A673 (cell line): ENCODE results near the gene SMPX.

Source experiments
- CTCF ChIP-seq: fragments of 300-800, 200-600 bp; sonication (generic); conservative IDR thresholded peaks from 2 replicates; pipeline ENCODE4 v1.5.1; 2017; ENCODE audit warnings: low read depth, mild to moderate bottlenecking, antibody characterized with exemption, low read length, moderate library complexity, mixed read lengths
- EZH2 ChIP-seq: fragments of 200-600 bp; sonication (generic); IDR thresholded peaks from 2 replicates; pipeline ENCODE4 v1.6.1; 2017; ENCODE audit warnings: borderline replicate concordance, low read depth, mild to moderate bottlenecking, mixed read lengths, antibody characterized with exemption, low read length; ENCODE audit not compliant: poor library complexity, severe bottlenecking

DNA sequence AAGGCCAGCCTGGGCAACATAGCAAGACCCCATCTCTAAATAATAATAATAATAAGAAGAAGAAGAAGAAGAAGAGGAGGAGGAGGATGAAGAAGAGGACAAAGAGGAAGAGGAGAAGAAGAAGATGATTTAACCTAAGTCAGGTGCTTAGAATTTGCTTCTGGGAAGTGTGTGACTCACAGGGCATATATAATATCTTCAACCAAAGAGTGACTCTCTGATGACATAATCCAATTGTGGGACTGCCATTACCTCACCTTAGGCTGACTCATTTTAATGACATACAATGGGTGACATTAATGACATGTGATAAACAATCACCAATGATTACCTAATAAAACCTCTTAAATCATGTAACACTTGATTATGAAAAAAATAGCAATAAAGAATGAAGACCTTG is 48.8 kb upstream of the SMPX start:
- TF ChIP-seq CTCF (no peak), EZH2 (no peak)
